ENCODE data around the gene TMEM132C.

The TMEM132C gene

GRCh38 chr12:128337431-128338170 lies 70.6 kb downstream of the TMEM132C start:
- in situ Hi-C loops (cut with HindIII; ENCODE audit: low sequenced_read_pairs), result no loop called here

GRCh38 chr12:128338386-128339125 lies 71.6 kb downstream of the TMEM132C start:
- in situ Hi-C loops (cut with HindIII; ENCODE audit: low sequenced_read_pairs), result no loop called here

- in situ Hi-C loops (cut with HindIII; ENCODE audit: low sequenced_read_pairs), result no loop called here
Observed at GRCh38 chr12:128339126-128339520, 72.2 kb downstream of the TMEM132C start.

- in situ Hi-C loops (cut with HindIII; ENCODE audit: low sequenced_read_pairs), result no loop called here
Observed at GRCh38 chr12:128339631-128340030, 72.7 kb downstream of the TMEM132C start.

GRCh38 chr12:128353301-128353700 lies 86.3 kb downstream of the TMEM132C start:
- in situ Hi-C loops (cut with HindIII; ENCODE audit: low sequenced_read_pairs), result no loop called here

- in situ Hi-C loops (cut with HindIII; ENCODE audit: low sequenced_read_pairs), result no loop called here
Observed at GRCh38 chr12:128356547-128356946, 89.6 kb downstream of the TMEM132C start.

GRCh38 chr12:128361400-128361995 lies 94.5 kb downstream of the TMEM132C start:
- in situ Hi-C loops (cut with HindIII; ENCODE audit: low sequenced_read_pairs), result no loop called here

GRCh38 chr12:128365032-128365431 lies 98.1 kb downstream of the TMEM132C start:
- in situ Hi-C loops (cut with HindIII; ENCODE audit: low sequenced_read_pairs), result no loop called here

- in situ Hi-C loops (cut with HindIII; ENCODE audit: low sequenced_read_pairs), result no loop called here
Observed at GRCh38 chr12:128365651-128366231, 98.8 kb downstream of the TMEM132C start.

- in situ Hi-C loops (cut with HindIII; ENCODE audit: low sequenced_read_pairs), result no loop called here
Observed at GRCh38 chr12:128367961-128368360, 101.0 kb downstream of the TMEM132C start.

GRCh38 chr12:128381541-128381940 lies 114.6 kb downstream of the TMEM132C start:
- in situ Hi-C loops (cut with HindIII; ENCODE audit: low sequenced_read_pairs), result loop anchor here (10.0 kb wide), 1 partner anchor 103 kb away; no protein-coding TSS in a partner anchor

- in situ Hi-C loops (cut with HindIII; ENCODE audit: low sequenced_read_pairs), result loop anchor here (10.0 kb wide), 1 partner anchor 103 kb away; no protein-coding TSS in a partner anchor
Observed at GRCh38 chr12:128381946-128382345, 115.0 kb downstream of the TMEM132C start.

GRCh38 chr12:128382946-128383345 lies 116.0 kb downstream of the TMEM132C start:
- in situ Hi-C loops (cut with HindIII; ENCODE audit: low sequenced_read_pairs), result loop anchor here (10.0 kb wide), 1 partner anchor 102 kb away; no protein-coding TSS in a partner anchor

- in situ Hi-C loops (cut with HindIII; ENCODE audit: low sequenced_read_pairs), result loop anchor here (10.0 kb wide), 1 partner anchor 101 kb away; no protein-coding TSS in a partner anchor
Observed at GRCh38 chr12:128383357-128383937, 116.5 kb downstream of the TMEM132C start.

- in situ Hi-C loops (cut with HindIII; ENCODE audit: low sequenced_read_pairs), result loop anchor here (10.0 kb wide), 1 partner anchor 99 kb away; no protein-coding TSS in a partner anchor
Observed at GRCh38 chr12:128385736-128386135, 118.8 kb downstream of the TMEM132C start.

GRCh38 chr12:128387811-128388422 lies 120.9 kb downstream of the TMEM132C start:
- in situ Hi-C loops (cut with HindIII; ENCODE audit: low sequenced_read_pairs), result loop anchor here (10.0 kb wide), 1 partner anchor 97 kb away; no protein-coding TSS in a partner anchor

GRCh38 chr12:128388461-128389000 lies 121.6 kb downstream of the TMEM132C start:
- in situ Hi-C loops (cut with HindIII; ENCODE audit: low sequenced_read_pairs), result loop anchor here (10.0 kb wide), 1 partner anchor 96 kb away; no protein-coding TSS in a partner anchor

GRCh38 chr12:128393346-128393745 lies 126.4 kb downstream of the TMEM132C start:
- in situ Hi-C loops (cut with HindIII; ENCODE audit: low sequenced_read_pairs), result no loop called here

GRCh38 chr12:128394137-128394536 lies 127.2 kb downstream of the TMEM132C start:
- in situ Hi-C loops (cut with HindIII; ENCODE audit: low sequenced_read_pairs), result no loop called here

GRCh38 chr12:128399253-128399652 lies 132.3 kb downstream of the TMEM132C start:
- in situ Hi-C loops (cut with HindIII; ENCODE audit: low sequenced_read_pairs), result no loop called here
